Measurements from ENCODE around the gene ZNF710. TPM values are rescaled to one million over a fixed set of nuclear protein-coding genes. Genes with fewer than 3 reads are reported as not detected.

ZNF710 gene
- total and polyA plus RNA-seq, 2 of the 13 experiments (the other 11 are each of a cell fraction or from before 2014, with no cell fraction given): 4.7 to 20.6 TPM

DNA sequence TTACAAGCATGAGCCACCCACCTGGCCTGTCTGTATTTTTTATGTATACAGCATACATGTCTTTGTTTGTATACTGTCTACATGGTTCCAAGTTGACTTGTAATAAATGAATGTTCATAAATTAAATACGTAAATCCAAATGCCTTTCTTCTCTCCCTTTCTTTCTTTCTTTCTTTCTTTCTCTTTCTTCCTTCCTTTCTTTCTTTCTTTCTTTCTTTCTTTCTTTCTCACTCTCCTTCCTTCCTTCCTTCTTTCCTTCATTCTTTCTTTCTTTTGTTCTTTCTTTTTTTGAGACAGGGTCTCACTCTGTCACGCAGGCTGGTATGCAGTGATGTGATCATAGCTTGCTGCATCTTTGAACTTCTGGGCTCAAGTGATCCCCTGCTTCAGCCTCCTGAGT, 17.1 kb upstream of the ZNF710 start (continued):
- no peak for TF ChIP-seq THYN1 (CRISPR knock-in tag; IDR thresholded peaks at IDR 0.05; ENCODE audit: borderline replicate concordance, low read depth)
- TF ChIP-seq HNF4G (IDR thresholded peaks at IDR 0.05; ENCODE audit: borderline replicate concordance, low read depth, low read length): no peak
- TF ChIP-seq HNF4G (CRISPR knock-in tag; IDR thresholded peaks at IDR 0.05; ENCODE audit: borderline replicate concordance, low read depth): no peak
- TF ChIP-seq SOX5 (CRISPR knock-in tag; IDR thresholded peaks at IDR 0.05; ENCODE audit: borderline replicate concordance): no peak
- TF ChIP-seq, protein P1, sequence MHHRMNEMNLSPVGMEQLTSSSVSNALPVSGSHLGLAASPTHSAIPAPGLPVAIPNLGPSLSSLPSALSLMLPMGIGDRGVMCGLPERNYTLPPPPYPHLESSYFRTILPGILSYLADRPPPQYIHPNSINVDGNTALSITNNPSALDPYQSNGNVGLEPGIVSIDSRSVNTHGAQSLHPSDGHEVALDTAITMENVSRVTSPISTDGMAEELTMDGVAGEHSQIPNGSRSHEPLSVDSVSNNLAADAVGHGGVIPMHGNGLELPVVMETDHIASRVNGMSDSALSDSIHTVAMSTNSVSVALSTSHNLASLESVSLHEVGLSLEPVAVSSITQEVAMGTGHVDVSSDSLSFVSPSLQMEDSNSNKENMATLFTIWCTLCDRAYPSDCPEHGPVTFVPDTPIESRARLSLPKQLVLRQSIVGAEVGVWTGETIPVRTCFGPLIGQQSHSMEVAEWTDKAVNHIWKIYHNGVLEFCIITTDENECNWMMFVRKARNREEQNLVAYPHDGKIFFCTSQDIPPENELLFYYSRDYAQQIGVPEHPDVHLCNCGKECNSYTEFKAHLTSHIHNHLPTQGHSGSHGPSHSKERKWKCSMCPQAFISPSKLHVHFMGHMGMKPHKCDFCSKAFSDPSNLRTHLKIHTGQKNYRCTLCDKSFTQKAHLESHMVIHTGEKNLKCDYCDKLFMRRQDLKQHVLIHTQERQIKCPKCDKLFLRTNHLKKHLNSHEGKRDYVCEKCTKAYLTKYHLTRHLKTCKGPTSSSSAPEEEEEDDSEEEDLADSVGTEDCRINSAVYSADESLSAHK (CRISPR knock-in tag; IDR thresholded peaks at IDR 0.05; ENCODE audit: borderline replicate concordance): no peak
- no peak for TF ChIP-seq NFKBIZ (CRISPR knock-in tag; IDR thresholded peaks at IDR 0.05)

DNA sequence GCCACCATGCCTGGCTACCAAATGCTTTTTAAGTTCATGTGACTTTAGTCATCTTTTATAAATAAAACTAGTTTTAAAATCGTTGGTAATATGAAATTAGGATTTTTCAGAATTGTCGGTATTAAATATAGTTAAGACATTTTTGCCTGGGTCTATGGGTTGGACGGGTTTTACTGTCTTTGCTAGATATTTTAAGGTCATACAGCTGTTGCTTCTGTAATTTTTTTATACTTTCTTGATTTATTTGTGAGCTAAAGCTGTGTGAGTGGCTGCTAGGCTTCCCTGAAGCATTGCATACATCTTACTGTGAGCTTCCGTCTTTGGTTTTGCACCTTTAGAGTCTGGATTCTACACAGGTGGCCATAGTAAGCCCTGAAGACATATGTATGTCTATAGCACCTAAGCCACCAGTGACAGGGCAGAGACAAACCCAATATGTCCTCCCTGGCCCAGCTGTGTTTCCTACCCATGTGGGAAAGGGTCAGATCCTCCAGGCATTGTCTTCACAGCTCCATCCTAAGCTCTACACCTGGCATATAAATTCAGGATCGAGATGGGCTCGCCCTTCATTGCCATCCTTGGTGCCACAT, 16.6 kb upstream of the ZNF710 start:
- WGBS (ENCODE audit: low lambda C conversion rate): 32% methylated on average over 6 of the region's 6 CpGs
- BruUV-seq (replicated peaks): no TSS peak
- Histone ChIP-seq H3K27ac (ENCODE audit: extremely low read length, insufficient read depth, low read length) (no peak overlapping the region), H3K9ac (ENCODE audit: insufficient read depth, low read depth, low read length) (no peak overlapping the region), H3K9me3 (ENCODE audit: low read length) (no peaks in the 10 kb centered on the region), H3K27me3 (ENCODE audit: control insufficient read depth in 1 of 2, insufficient read depth in 2 of 2, low read length in 2 of 2) (no peaks in the 10 kb centered on the region), H3K36me3 (replicated peaks in 1 of 2; ENCODE audit: control insufficient read depth in 1 of 2, insufficient read depth in 2 of 2, low read length in 2 of 2) (no peaks in the 10 kb centered on the region), H3K4me1 (ENCODE audit: insufficient read depth, low read length) (no peaks in the 10 kb centered on the region), H3K4me3 (replicated peaks in 1 of 3; ENCODE audit: insufficient read depth in 1 of 3, low read depth in 2 of 3, low read length in 3 of 3) (no peak overlapping the region), H4K20me1 (ENCODE audit: insufficient read depth, low read length) (no peaks in the 10 kb centered on the region), H3K4me2 (ENCODE audit: low read depth, low read length) (no peak overlapping the region), H3K79me2 (ENCODE audit: insufficient read depth, low read length) (no peaks in the 10 kb centered on the region), H2AFZ (ENCODE audit: low read length) (no peak overlapping the region)
- POLR2A ChIA-PET: interaction anchor here (0.8 kb wide), 1 partner anchor 14 kb away, joined by 5 read pairs; no protein-coding TSS in a partner anchor
- intact Hi-C loops (cut with micrococcal nuclease; ENCODE audit: unreplicated experiment): no loop called here
- DNase-seq (ENCODE audit: low spot score) (no peak), FAIRE-seq (no peak), ATAC-seq (no peak)
- in situ Hi-C loops (cut with HindIII; ENCODE audit: extremely low pct_ligation_motif_present, low pct_unique_long_range_greater_than_20kb): no loop called here
- CTCF ChIA-PET (ENCODE audit: low intra/inter-chr PET ratio, low total read pairs): no interaction called here
- TF ChIP-seq CEBPB (IDR thresholded peaks at IDR 0.05; ENCODE audit: borderline replicate concordance, low read depth, low read length) (no peak), ZNF780A (CRISPR knock-in tag; IDR thresholded peaks at IDR 0.05) (no peak), ZNF670 (CRISPR knock-in tag; IDR thresholded peaks at IDR 0.05; ENCODE audit: borderline replicate concordance) (no peak), ZNF563 (CRISPR knock-in tag; IDR thresholded peaks at IDR 0.05) (no peak), NRL (CRISPR knock-in tag; IDR thresholded peaks at IDR 0.05; ENCODE audit: borderline replicate concordance) (no peak)
- TF ChIP-seq, protein P2, sequence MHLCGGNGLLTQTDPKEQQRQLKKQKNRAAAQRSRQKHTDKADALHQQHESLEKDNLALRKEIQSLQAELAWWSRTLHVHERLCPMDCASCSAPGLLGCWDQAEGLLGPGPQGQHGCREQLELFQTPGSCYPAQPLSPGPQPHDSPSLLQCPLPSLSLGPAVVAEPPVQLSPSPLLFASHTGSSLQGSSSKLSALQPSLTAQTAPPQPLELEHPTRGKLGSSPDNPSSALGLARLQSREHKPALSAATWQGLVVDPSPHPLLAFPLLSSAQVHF (CRISPR knock-in tag; IDR thresholded peaks at IDR 0.05): no peak
- TF ChIP-seq, protein P3, sequence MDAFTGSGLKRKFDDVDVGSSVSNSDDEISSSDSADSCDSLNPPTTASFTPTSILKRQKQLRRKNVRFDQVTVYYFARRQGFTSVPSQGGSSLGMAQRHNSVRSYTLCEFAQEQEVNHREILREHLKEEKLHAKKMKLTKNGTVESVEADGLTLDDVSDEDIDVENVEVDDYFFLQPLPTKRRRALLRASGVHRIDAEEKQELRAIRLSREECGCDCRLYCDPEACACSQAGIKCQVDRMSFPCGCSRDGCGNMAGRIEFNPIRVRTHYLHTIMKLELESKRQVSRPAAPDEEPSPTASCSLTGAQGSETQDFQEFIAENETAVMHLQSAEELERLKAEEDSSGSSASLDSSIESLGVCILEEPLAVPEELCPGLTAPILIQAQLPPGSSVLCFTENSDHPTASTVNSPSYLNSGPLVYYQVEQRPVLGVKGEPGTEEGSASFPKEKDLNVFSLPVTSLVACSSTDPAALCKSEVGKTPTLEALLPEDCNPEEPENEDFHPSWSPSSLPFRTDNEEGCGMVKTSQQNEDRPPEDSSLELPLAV (CRISPR knock-in tag; conservative IDR thresholded peaks at IDR 0.05; ENCODE audit: low read depth): no peak

Data from HepG2 (cell line).